Caki2 (cell line): ENCODE data around the gene SIGLEC10. TPM values are rescaled to one million over a fixed set of nuclear protein-coding genes. Genes with fewer than 3 reads are reported as not detected.
"Not testable (repeated sequence)": the region's sequence is repeated elsewhere in the genome, so short reads cannot be mapped to it uniquely, and the experiment has no call there.

Experiments used
- DNase-seq: peaks from one replicate; pipeline ENCODE4 v3.0.0-alpha.2; 2015; ENCODE audit warnings: low read depth
- in situ Hi-C: cut with HindIII; loops from 2 replicates; pipeline ENCODE4 v1.10.0; 2016; ENCODE audit warnings: low sequenced_read_pairs, low pct_unique_long_range_greater_than_20kb, mixed read lengths
- total RNA-seq: library from RNA; depleted of rRNA; stranded (reverse); fragments of >200 nt; shearing (Covaris generic); gene quantifications from 2 replicates; pipeline ENCODE4 v1.2.3, GENCODE V29; 2014; ENCODE audit warnings: low replicate concordance

Gene SIGLEC10
- total RNA-seq, 1 experiment from 2014 or later = not detected

DNA sequence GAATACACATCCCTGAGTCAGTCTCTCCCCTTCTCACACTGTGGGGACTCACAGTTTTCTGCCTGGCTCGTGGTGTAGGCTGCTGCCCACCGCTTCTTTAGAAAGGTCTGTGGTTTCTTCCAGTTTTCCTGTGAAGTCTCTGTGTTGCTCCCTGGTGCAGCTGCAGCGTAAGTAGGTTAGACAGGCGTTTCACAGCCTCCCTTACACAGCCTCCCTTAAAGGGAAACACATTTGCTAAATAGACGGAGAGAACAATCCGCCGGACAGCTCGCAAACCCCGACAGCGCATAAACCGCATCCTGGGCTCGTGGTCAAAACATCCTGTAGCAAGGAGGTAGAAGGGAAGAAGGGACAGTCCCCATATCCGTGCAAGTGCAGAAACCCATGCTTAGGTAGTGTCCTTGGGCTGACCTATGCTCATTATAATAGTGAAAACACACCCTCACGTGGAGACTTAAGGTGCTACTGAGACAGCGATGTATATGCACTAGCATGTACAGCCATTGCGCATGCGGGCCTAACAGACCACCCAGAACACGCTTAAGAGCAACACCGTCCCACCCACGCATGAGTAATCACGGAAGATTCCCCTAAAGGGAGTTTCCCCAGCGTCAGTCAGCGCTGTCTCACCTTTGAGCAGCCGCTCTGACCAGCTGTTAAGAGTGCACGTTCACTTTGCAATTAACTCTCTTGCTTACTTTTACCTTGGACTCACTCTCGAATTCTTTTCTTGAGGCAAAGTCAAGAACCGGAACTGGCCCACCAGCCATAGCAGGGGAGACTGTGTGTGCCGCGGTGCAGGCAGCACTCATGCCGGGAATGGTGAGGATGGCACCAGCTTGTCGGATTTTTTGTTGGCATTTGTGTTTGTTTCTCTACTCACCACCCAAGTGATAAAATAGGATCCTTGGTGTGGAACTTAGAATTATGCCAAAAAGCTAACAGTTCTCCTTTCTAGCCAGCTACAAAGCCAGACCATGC is 24.3 kb upstream of the SIGLEC10 start:
- DNase-seq = peak; percentile 70
- in situ Hi-C loops = no loop called here

GRCh38 chr19:51440846-51441409 is 23.5 kb upstream of the SIGLEC10 start:
- in situ Hi-C loops = no loop called here
- peak; percentile 58 for DNase-seq

DNA sequence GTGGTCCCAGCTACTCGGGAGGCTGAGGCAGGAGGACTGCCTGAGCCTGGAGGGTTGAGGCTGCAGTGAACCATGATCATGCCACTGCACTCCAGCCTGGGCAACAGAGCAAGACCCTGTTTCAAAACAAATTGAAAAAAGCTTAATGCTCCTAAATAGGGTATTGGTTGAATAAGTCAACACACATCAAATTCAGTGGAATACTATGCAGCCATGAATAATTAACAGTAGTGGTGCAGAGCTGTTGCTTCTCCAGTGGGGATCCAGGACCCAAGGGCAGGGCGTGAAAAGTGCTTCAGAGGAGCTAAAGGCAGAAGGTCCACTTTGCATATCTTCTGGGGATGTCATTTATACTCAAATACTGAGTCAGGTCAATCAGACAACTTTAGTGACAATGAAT is 22.6 kb upstream of the SIGLEC10 start:
- DNase-seq = no peak
- in situ Hi-C loops = no loop called here

DNA sequence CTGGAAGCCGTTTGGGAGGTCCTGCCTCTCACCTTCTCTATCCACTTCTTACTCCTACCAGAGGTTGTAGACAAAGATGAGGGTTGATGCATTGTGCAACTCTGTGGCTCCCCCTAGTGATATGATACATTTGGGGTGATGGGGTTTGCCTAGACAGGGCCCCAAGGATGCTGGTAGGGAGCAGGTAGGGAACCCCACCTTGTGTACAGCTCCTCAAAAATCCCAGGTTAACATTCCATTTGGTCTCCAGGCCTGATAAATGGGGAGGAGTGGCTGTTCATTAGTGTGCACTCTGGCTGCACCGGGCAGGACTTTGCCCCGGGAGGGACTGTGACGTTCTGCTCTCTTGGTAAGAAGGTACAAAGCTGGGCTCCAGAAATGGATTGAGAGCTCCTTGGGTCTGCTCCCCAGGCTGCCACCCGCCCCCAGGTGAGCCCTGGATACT is 21.6 kb upstream of the SIGLEC10 start:
- in situ Hi-C loops = no loop called here
- no peak for DNase-seq

GRCh38 chr19:51434456-51434855 is 17.0 kb upstream of the SIGLEC10 start:
- no peak for DNase-seq
- in situ Hi-C loops = no loop called here

DNA sequence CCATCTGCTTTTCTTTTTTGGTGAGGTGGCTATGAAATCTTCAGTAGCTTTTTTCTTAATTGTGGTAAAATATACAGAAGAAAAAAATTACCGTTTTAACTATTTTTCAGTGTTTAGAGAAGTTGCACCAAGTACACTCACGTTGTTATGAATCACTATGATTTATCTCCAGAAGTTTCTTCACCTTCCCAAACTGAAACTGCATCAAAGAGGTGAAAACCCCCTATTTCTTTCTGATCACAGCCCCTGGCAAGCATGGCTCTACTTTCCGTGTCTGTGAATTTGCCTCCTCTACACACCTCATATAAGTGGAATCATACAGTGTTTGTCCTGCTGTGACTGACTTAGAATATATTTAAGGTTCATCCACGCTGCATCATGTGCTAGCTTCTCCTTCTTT is 15.6 kb upstream of the SIGLEC10 start:
- in situ Hi-C loops = no loop called here

DNA sequence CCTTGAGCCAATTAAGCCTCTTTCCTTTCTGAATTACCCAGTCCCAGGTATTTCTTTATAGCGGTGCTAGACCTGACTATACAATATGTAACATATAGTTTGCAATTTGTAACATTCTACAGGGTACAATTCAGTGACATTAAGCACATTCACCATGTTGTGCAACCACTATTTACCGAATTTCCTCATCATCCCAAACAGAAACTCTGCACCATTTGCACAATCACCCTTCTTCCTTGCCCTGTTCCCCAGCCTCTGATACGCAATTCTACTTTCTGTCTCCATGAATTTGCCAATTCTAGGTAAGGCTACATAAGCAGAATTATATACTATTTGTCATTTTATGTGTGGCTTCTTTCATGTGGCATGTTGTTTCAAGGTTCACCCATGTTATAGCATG is 13.7 kb upstream of the SIGLEC10 start:
- in situ Hi-C loops = no loop called here
- DNase-seq = no peak

More for the DNA sequence above, 15.6 kb upstream of the SIGLEC10 start:
- no peak for DNase-seq

GRCh38 chr19:51430221-51430620 is 12.8 kb upstream of the SIGLEC10 start:
- in situ Hi-C loops = no loop called here
- DNase-seq = no peak

DNA sequence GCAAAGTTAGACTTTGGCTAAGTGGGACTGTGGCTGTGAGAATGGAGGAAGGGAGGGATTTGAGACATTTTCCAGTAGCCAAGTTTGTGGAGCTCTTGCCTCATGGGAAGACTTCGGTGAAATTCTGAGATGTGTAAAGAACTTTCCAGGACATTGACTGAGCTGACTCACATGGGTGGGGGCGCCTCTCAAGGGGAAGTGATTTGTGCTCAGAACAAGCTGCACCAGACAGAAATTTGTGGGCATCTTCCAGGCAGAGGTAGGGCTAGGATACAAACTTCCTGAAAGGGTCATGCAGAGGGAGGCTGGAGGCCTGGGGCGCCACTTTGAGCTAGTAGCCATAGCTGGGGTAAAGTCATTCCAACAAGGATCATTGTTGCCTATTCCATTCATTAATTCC is 9.8 kb upstream of the SIGLEC10 start:
- DNase-seq = no peak
- in situ Hi-C loops = no loop called here

DNA sequence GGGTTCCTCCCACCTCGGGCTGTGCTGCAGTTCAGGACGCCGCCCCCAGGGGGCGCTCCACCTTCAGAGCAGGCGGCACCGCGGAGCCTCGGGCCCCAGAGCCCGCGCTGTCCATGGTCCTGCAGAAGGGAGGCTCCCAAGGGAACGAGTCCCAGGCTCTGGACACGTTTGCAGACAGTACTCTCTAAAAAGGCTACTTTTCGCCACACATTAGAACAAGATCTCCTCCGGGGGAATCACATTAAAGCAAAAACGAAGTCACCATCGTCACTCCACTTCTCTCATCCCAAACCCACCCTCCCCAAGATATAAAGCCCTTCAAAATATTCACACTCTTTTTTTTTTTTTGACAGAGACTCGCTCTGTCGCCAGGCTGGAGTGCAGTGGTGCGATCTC is 4.6 kb upstream of the SIGLEC10 start:
- peak; percentile 70 for DNase-seq
- in situ Hi-C loops = no loop called here

DNA sequence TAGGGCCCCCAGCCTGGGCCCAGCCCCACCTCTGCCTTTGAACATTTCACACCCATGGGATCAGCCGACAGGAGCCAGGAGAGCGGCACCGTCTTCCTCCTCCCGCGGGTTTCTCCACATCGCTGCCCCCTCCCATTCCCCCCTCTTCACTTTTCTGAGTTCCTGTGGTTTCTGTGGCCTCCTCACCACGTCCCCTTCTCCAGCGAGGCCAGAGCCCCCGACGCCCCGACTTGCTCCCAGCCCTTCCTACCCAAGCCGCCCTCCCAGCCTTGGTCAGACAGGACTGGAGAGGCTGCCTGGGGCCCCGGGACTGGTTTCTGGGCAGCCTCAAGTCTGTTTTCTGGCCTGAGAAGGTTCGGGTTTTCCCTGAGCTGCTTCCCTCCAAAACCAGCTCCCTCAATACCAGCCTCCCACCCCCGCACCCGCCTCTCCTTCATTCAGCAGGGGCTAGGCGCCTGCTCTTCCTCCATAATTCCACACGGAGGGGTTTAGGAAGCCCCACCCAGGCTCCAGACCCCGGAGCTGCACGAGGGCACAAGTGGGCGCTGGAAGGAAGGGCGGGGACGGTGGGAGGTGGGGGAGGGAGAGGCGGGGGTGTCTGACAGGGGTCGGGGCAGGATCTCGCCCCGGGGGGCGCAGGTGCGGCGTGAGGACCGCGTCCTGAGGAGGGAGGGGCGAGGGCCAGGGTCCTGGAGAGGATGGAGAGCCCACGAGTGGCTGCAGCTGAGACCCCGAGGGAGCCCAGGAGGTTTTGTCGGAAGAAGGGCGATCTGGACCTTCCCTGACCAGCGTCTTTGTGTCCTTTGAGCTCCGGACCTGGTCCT is 4.0 kb upstream of the SIGLEC10 start:
- in situ Hi-C loops = no loop called here
- DNase-seq = no peak

GRCh38 chr19:51420511-51420910 is 3.1 kb upstream of the SIGLEC10 start:
- in situ Hi-C loops, DNase-seq: not testable (repeated sequence)

- in situ Hi-C loops = no loop called here
- no peak for DNase-seq
These were observed 1.3 kb upstream of the SIGLEC10 start for GRCh38 chr19:51418707-51419106.

DNA sequence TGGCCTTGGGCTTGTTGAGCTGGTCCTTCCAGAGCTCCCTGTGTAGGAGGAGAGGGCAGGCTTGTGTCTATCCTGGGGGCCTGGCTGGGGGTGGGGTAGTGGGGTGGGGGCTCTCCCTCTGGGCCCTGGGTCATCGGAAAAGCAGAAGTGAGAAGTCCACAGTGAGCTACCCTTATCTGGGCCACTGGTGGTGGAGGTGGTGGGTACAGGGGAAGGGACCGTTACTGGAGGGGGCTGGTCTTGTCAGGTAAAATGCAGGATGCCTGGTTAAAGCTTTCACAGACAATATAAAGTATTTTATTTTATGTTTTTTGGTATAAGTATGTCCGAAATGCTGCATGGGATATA is 342 bp upstream of the SIGLEC10 start:
- DNase-seq = no peak
- in situ Hi-C loops = no loop called here

GRCh38 chr19:51416422-51416821 is 1.0 kb downstream of the SIGLEC10 start:
- DNase-seq, in situ Hi-C loops: not testable (repeated sequence)

DNA sequence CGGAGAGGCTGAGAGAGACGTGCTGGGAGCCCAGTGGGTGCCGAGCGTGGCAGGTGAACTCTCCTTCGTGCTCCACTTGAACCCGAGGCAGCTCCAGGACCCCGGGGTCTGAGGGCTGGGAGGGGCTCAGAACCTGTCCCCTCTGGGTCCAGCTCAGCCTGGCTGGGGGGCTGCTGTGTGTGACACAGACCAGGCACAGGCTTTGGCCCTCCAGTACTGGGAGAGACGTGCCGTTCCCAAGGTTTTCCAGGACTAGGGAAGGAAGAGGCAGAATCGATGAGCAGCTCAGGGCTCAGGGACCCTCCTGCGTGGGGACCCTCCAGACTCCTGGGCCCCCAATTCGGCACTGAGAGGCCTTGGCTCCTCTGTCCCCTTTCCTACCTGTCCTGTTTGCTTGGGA is 2.3 kb downstream of the SIGLEC10 start:
- in situ Hi-C loops = no loop called here

GRCh38 chr19:51410950-51411748 is 6.3 kb downstream of the SIGLEC10 start:
- in situ Hi-C loops = no loop called here
- DNase-seq = no peak

More for the DNA sequence above, 2.3 kb downstream of the SIGLEC10 start:
- no peak for DNase-seq

DNA sequence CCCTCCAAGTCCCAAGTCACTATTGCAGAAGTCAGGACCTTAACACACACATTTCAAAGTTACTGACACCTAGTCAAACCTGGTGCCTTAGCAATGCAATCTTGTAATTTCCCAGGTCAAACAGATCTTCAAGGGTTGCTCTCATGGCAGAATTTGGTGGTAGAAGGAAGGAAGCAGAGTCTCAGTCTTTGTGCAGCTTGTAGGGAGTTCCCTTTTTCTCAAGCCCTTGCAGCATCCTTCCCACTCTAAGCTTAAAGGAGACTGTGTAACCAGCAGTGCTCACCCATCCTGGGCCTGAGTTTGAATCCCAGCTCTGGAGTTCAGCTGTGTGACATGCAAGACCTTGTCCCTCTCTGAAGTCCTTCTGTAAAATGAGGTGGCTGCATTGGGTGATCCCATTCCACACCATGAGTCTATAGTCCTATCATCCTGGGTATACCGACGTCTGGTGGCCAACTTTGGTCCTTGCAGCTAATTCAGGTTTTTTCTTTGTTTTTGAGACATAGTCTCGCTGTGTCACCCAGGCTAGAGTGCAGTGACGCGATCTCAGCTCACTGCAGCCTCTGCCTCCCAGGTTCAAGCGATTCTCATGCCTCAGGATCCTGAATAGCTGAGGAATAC is 9.8 kb downstream of the SIGLEC10 start:
- no peak for DNase-seq
- in situ Hi-C loops = no loop called here
